Left ventricle myocardium inferior (tissue), 1 donor: Measurements from ENCODE around the gene RYR1. TPM values are rescaled to one million over a fixed set of nuclear protein-coding genes. Genes with fewer than 3 reads are reported as not detected.
"Not testable (repeated sequence)": the region's sequence is repeated elsewhere in the genome, so short reads cannot be mapped to it uniquely, and the experiment has no call there.

Source experiments
- DNase-seq: peaks from one replicate; pipeline ENCODE4 v3.0.0-alpha.2; 2020
- H3K27ac ChIP-seq: fragments of 200-600 bp; replicated peaks from 2 replicates; pipeline ENCODE4 v1.8.0; 2021
- H3K27me3 ChIP-seq: fragments of 200-600 bp; 2 replicates; pipeline ENCODE4 v1.8.0; 2021; ENCODE audit warnings: low read depth
- H3K36me3 ChIP-seq: fragments of 200-600 bp; 2 replicates; pipeline ENCODE4 v1.8.0; 2021
- H3K4me1 ChIP-seq: fragments of 200-600 bp; 2 replicates; pipeline ENCODE4 v1.8.0; 2021
- H3K4me3 ChIP-seq: fragments of 200-600 bp; 2 replicates; pipeline ENCODE4 v1.8.0; 2021; ENCODE audit warnings: mild to moderate bottlenecking, moderate library complexity
- H3K9me3 ChIP-seq: fragments of 200-600 bp; replicated peaks from 2 replicates; pipeline ENCODE4 v1.8.0; 2021
- intact Hi-C: fragments of 100-400 bp; cut with micrococcal nuclease; formaldehyde crosslinking; loops from one replicate; pipeline ENCODE4 v1.11.0; 2022
- total RNA-seq: library from RNA; stranded (reverse); fragmentation: NEBNext Ultra II Directional; extraction: Animal tissue kit (Norgen Biotek cat#: 25700); gene quantifications from one replicate; pipeline ENCODE4 v1.2.1, GENCODE V29; 2021
- TF ChIP-seq, protein P1 (sequence below): fragments of 200-600 bp; IDR thresholded peaks from 2 replicates; pipeline ENCODE4 v1.8.0; 2021; ENCODE audit warnings: antibody characterized with exemption, mild to moderate bottlenecking, borderline replicate concordance
- donor health status: DM: no; HTN: yes; CAD: no; lungs with severe emphysema.

The RYR1 gene
- total RNA-seq, 1 donor from 2014 or later = 0.74 TPM

- H3K4me3 ChIP-seq = no peak overlapping the region
- H3K27ac ChIP-seq = no peak overlapping the region
- TF ChIP-seq, protein P1, sequence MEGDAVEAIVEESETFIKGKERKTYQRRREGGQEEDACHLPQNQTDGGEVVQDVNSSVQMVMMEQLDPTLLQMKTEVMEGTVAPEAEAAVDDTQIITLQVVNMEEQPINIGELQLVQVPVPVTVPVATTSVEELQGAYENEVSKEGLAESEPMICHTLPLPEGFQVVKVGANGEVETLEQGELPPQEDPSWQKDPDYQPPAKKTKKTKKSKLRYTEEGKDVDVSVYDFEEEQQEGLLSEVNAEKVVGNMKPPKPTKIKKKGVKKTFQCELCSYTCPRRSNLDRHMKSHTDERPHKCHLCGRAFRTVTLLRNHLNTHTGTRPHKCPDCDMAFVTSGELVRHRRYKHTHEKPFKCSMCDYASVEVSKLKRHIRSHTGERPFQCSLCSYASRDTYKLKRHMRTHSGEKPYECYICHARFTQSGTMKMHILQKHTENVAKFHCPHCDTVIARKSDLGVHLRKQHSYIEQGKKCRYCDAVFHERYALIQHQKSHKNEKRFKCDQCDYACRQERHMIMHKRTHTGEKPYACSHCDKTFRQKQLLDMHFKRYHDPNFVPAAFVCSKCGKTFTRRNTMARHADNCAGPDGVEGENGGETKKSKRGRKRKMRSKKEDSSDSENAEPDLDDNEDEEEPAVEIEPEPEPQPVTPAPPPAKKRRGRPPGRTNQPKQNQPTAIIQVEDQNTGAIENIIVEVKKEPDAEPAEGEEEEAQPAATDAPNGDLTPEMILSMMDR = no peak
- H3K9me3 ChIP-seq = peaks cover 18% of the 10 kb centered on the region
- DNase-seq = no peak
- H3K36me3 ChIP-seq = no peaks in the 10 kb centered on the region
- H3K4me1 ChIP-seq = no peaks in the 10 kb centered on the region
- intact Hi-C loops = no loop called here
- peaks cover 65% of the 10 kb centered on the region for H3K27me3 ChIP-seq
These were observed 55.4 kb downstream of the RYR1 start for GRCh38 chr19:38488776-38489481.

GRCh38 chr19:38490861-38491260, 57.4 kb downstream of the RYR1 start:
- Histone ChIP-seq H3K36me3 (no peaks in the 10 kb centered on the region), H3K27ac (no peak overlapping the region)
- TF ChIP-seq, protein P1 = no peak

DNA sequence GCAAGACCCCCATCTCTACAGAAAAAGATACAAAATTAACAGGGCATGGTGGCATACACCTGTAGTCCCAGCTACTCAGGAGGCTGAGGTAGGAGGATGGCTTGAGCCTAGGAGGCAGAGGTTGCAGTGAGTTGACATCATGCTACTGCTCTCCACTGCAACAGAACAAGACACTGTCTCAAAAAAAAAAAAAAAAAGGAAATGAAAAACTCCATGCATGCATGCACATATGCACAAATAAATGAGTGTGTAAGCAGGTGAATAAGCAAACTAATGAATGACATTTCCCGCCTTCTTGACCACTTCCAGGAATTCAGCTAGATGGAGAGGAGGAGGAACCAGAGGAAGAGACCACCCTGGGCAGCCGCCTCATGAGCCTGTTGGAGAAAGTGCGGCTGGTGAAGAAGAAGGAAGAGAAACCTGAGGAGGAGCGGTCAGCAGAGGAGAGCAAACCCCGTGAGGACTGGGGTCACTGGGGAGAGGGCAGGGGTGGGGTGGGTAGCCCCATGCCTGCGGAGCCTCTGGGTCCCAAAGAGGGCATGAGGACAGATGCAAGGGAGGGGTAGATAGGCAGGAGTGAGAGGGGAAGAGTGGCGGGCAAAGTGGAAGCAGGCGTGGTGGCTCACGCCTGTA, 58.8 kb downstream of the RYR1 start:
- peaks cover 55% of the 10 kb centered on the region for H3K27me3 ChIP-seq
- intact Hi-C loops = no loop called here
- H3K27ac ChIP-seq = no peak overlapping the region
- no peak overlapping the region for H3K4me3 ChIP-seq
- TF ChIP-seq, protein P1 = no peak
- DNase-seq = no peak
- H3K36me3 ChIP-seq = no peaks in the 10 kb centered on the region
- no peaks in the 10 kb centered on the region for H3K4me1 ChIP-seq
- peaks cover 18% of the 10 kb centered on the region for H3K9me3 ChIP-seq

More at GRCh38 chr19:38490861-38491260, 57.4 kb downstream of the RYR1 start:
- peaks cover 66% of the 10 kb centered on the region for H3K27me3 ChIP-seq
- no peak overlapping the region for H3K4me3 ChIP-seq
- peaks cover 18% of the 10 kb centered on the region for H3K9me3 ChIP-seq
- H3K4me1 ChIP-seq = no peaks in the 10 kb centered on the region
- DNase-seq = no peak
- intact Hi-C loops = no loop called here

DNA sequence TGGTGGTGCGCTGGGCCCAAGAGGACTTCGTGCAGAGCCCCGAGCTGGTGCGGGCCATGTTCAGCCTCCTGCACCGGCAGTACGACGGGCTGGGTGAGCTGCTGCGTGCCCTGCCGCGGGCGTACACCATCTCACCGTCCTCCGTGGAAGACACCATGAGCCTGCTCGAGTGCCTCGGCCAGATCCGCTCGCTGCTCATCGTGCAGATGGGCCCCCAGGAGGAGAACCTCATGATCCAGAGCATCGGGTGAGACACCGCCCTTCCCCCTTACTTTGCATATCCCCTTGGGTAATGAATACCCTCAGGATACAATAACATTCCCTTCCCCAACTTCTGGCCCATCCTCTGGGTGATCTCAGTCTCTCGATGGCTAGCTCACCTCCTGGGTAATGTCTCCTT, 60.9 kb downstream of the RYR1 start:
- DNase-seq = no peak
- Histone ChIP-seq H3K27me3 (peaks cover 35% of the 10 kb centered on the region), H3K4me1 (no peaks in the 10 kb centered on the region), H3K27ac (no peak overlapping the region), H3K4me3 (no peak overlapping the region), H3K36me3 (no peaks in the 10 kb centered on the region), H3K9me3 (peaks cover 18% of the 10 kb centered on the region)
- TF ChIP-seq, protein P1 = no peak
- intact Hi-C loops = no loop called here

DNA sequence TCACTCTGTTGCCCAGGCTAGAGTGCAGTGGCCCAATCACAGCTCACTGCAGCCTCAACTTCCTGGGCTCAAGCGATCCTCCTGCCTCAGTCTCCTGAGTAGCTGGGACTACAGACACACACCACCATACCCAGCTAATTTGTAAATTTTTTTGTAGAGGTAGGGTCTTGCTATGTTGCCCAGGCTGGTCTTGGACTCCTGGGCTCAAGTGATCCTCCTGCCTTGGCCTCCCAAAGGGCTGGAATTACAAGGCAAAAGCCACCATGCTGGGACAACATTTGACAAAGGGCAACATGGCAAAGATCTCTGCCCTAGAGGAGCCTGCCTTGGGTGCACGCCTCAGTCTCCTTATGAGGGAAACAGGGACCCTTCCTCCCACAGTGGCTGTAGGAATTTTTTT, 61.9 kb downstream of the RYR1 start:
- H3K4me3 ChIP-seq, H3K4me1 ChIP-seq, H3K36me3 ChIP-seq, intact Hi-C loops, DNase-seq, H3K27ac ChIP-seq: not testable (repeated sequence)
- Histone ChIP-seq H3K9me3 (peaks cover 16% of the 10 kb centered on the region), H3K27me3 (peaks cover 29% of the 10 kb centered on the region)

- Histone ChIP-seq H3K9me3 (peaks cover 9% of the 10 kb centered on the region), H3K36me3 (no peaks in the 10 kb centered on the region), H3K4me3 (no peak overlapping the region), H3K4me1 (no peaks in the 10 kb centered on the region), H3K27me3 (peaks cover 36% of the 10 kb centered on the region), H3K27ac (no peak overlapping the region)
- intact Hi-C loops = no loop called here
- DNase-seq = no peak
- TF ChIP-seq, protein P1 = no peak
These were observed 62.6 kb downstream of the RYR1 start for GRCh38 chr19:38496116-38496515.
